M059J (cell line): ENCODE results near the gene CNN1. TPM values are rescaled to one million over a fixed set of nuclear protein-coding genes. Genes with fewer than 3 reads are reported as not detected.

Experiments used
- DNase-seq: peaks from one replicate; pipeline ENCODE4 v3.0.0-alpha.2; 2012; ENCODE audit warnings: low read depth
- total RNA-seq: library from RNA; depleted of rRNA; stranded (reverse); fragments of >200 nt; shearing (Covaris generic); gene quantifications from 2 replicates; pipeline ENCODE4 v1.2.3, GENCODE V29; 2014; rRNA removed

The CNN1 gene
- 30.5 and 31.4 TPM in 2 replicates for total RNA-seq

GRCh38 chr19:11538232-11539036 is at the start of gene CNN1:
TSS of gene CNN1 (plus strand) at chr19:11538851. CDS start at chr19:11538928, 77 bp downstream.
- DNase-seq, result peak; percentile 68

GRCh38 chr19:11489378-11489777 is 49.3 kb upstream of the CNN1 start:
- DNase-seq, result no peak

GRCh38 chr19:11494634-11495285 is 43.9 kb upstream of the CNN1 start:
- no peak for DNase-seq

GRCh38 chr19:11495481-11495880 is 43.2 kb upstream of the CNN1 start:
- no peak for DNase-seq

- DNase-seq, result no peak
These were observed 42.8 kb upstream of the CNN1 start for GRCh38 chr19:11495885-11496284.

GRCh38 chr19:11496391-11497163 is 42.1 kb upstream of the CNN1 start:
- DNase-seq, result peak; percentile 79

- no peak for DNase-seq
These were observed 39.4 kb upstream of the CNN1 start for GRCh38 chr19:11499220-11499726.

GRCh38 chr19:11499890-11500420 is 38.7 kb upstream of the CNN1 start:
- DNase-seq, result no peak

GRCh38 chr19:11504502-11505031 is 34.1 kb upstream of the CNN1 start:
- DNase-seq, result no peak

GRCh38 chr19:11505032-11505503 is 33.6 kb upstream of the CNN1 start:
- peak; percentile 94 for DNase-seq

GRCh38 chr19:11505504-11506100 is 33.0 kb upstream of the CNN1 start, which contains the start of gene ZNF653:
TSS of gene ZNF653 (minus strand) at chr19:11505839. CDS start at chr19:11505786, 53 bp downstream.
- DNase-seq, result peak; percentile 92

GRCh38 chr19:11506101-11506555 is 32.5 kb upstream of the CNN1 start:
- DNase-seq, result no peak

GRCh38 chr19:11506967-11507366 is 31.7 kb upstream of the CNN1 start:
- no peak for DNase-seq

GRCh38 chr19:11507370-11508078 is 31.1 kb upstream of the CNN1 start:
- no peak for DNase-seq

- DNase-seq, result no peak
These were observed 28.2 kb upstream of the CNN1 start for GRCh38 chr19:11510444-11510843.

GRCh38 chr19:11513946-11514345 is 24.7 kb upstream of the CNN1 start:
- no peak for DNase-seq

GRCh38 chr19:11519138-11519537 is 19.5 kb upstream of the CNN1 start:
- peak; percentile 61 for DNase-seq

GRCh38 chr19:11528551-11529341 is 9.9 kb upstream of the CNN1 start, which contains the start of gene ECSIT:
TSS of gene ECSIT (minus strand) at chr19:11529134. CDS start at chr19:11519170, 9,964 bp downstream.
- DNase-seq, result peak; percentile 99

- DNase-seq, result peak; percentile 40
These were observed 8.2 kb upstream of the CNN1 start for GRCh38 chr19:11530432-11530831.
